GM18868 (cell line): ENCODE results near the gene API5.
"Not testable (repeated sequence)": the region's sequence is repeated elsewhere in the genome, so short reads cannot be mapped to it uniquely, and the experiment has no call there.

Experiments
- ATAC-seq: cut with Tn5 transposase; IDR thresholded peaks from one replicate; pipeline ENCODE4 v1.9.1; 2021; ENCODE audit warnings: mild to moderate bottlenecking, moderate library complexity; ENCODE audit not compliant: unreplicated experiment

API5 gene

DNA sequence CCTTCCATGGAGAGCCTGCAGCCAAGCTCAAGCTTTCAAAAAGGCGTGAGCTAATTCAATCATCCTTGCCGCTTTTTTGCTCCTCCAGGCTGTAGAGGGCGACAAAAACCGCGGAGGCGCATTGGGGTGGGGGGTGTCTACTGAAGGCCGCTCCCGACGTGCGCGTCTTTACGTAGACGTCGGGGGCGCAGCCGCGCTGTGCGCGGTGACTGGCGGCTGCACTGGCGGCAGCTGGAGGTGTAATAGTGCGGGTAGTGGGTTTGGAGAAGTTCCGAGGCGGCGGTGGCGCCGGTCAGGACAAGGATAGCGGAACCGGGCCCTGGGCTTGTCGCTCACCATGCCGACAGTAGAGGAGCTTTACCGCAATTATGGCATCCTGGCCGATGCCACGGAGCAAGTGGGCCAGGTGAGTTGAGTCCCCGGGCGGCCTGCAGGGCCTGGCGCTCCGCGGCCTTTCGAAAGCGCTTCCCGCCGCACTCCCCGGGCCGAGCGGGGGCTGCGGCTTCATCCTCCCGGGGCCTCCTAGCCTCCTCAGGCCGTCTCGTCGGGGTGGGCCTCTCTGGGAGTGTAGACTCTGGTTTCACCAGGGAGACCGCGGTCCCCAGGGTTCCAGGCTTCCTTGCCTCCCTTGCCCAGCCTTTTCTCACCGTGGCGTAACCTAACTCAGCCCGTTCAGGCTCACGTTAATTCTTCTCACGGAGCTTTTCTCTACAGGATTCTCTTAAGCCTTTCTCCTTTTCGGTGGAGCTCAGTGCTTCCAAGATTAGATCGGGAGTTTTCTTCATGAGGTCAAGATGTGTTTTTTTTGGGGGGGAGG lies at the start of gene API5:
API5 (plus strand) TSS at position 206 of the 817 bp plus-strand sequence; CDS start at position 338, 132 bp downstream.
- ATAC-seq, result peak; percentile 98

DNA sequence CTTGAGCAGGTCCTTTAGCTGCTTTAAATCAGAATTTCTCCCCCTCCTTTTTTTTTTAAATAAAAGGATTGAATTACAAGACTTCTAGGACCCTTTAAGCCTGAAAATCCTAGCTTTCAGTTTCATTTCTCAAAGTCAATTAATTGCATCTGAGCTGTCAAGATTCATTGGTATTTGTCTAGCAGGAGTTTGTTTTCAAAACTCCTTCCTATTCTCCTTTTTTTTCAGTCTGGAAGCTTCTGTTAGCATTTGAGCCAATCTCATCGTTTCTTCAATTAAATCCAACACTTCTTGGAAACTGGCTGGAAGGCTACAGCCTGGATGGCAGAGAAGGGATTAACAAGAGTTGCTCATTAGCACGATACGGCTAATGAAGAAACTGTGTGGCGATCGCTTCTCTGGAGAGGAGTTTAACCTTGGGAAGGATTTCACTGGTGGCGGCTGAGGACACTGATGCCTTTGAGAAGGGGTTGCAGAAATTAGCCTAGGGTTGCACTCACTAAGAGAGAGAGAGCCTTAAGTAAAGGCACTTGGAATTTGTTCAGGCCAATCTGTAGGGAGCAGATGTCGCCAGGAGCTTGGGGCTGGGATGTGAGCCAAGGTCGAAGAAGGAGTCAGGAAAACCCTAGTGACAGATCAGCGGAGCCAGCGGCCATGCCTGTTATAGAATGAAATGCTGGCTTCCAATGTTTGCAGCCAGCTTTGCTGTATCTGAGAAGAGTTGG lies 43.8 kb upstream of the API5 start:
- ATAC-seq, result no peak

DNA sequence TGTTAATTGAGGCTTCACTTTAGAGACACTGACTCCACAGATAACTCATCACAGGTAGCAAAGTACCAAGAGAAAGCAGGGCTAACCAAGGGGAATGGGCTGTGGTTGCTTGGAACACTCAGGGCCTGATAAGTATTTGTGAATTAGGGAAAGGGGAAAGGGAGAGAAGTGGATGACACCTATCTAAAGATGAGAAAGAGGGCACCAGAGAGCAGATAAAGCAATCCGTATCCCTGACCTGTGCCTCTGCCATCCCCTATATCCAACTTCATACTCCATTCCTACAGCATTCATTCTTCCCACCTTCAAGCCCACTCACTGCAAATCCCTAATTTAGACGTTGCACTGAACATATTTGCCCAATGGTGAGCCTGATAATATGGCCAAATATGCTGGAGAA lies 43.0 kb upstream of the API5 start:
- ATAC-seq, result no peak

DNA sequence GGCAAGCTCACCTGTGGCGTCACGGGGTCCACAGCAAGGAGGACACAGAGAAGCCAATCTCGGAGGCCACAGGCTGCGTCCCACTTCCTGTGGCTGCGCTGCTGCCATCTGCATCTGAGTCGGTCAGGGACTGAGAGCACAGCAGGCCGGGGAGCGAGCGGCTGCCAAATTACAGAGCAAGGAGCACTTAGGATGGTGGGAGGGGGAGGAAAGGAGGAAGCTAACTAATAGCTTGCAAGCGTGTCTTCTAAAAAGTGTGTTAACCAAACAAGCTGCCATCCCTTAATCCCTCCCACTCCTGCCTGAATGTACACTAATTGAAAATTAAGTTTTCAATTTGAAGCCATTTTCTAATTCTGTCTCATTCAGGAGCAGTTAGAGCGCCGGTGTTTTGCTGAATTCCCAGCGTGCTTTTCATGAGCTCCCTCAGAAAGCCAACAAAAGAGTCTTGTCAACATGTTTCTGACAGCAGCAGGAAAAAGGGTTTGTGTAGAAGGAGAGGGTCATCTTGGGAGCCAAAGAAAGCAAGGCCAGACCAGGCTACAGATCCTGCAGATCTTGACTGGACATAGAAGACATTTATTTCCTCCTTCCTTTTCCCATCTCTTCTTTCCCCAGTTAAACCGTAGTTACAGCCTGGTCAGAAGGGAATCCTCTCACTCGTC lies 42.4 kb upstream of the API5 start:
- no peak for ATAC-seq

DNA sequence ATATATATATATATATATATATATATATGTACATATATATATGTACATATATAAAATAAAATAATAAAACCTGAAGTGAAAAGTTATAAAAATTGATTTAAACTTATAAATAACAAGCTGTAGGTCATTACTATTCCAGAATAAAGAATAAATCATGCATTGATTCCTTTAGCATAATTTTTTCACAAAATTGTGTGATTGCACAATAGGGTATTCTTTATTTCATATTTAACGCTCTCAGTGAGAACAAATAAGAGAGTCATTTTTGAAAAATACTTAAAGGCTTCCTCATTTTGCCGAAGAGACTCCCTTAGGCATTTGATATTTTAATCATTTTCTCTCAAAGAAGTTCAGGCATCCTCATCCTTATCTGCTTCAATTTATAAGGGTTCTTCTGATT lies 41.3 kb upstream of the API5 start:
- ATAC-seq, result no peak

DNA sequence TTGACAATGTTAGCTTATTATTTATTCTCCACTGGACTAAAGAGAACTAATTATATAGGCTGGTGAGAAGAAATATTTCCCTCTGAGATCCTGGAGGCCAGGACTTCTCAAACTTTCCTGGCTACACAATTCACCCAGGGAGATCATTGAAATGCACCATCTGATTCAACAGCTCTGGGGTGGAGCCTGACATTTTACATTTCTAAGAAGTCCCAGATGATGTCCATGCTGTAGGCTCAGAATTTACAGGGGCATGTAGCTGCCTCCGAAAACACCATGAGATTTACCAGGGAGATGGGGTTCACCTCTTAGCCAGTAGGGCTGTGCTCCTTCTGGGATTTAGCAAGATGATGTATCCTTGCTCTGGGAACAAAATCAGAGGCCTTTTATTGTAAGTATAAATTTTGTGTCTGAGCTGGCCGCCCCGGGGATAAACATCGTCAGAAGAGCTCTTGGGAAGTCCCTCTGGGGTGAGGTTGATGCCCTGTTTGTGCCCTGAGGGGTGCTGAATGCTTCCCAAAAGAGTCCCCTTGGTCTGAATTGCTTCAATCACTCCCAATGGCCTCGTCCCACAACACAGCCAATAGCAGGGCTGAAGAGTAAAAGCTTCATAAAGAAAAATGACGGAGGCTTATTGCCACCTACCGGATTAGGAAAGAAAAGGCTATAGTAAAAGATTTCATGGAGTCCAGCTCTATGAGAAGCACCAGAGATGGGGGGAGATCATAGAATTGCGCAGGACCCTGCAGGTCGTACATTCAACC lies 33.4 kb upstream of the API5 start:
- peak; percentile 72 for ATAC-seq

DNA sequence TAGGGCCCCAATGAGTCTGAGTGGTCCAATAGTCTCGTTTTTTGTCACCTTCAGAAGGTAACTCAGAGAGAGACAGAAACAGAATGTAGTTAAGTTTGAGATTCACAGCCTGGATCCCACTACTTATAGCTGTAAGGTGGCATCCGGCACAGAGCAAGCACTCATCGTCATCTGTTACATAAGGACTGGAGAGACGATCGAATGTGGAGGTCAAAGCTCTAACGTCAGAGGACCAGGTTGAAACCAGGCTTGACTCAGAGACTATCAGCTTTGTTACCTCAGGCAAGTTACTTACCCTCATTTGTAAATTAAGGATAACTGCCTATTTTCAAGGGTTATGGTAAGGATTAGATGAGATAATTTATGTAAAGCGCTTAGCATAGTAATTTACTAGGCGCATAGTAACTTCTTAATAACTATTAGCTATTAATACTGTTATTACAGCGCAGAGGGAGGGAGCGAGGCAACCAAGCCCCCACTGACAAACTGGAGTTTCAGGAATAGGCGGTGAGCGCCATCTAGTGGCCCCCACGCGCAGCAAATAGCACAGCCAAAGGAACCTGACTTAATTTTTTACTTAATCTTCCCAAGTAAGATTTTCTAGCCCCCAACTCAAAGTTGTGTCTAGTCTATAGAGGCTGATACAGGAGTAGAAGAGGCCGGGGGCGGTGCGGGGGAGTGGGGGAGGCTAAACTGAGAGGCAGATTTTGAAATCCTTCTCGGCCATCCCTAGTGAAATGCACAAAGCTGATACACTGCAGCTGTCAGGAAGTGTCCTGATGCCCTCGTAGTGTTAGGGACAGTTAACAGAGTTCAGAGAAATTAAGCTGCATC lies 29.0 kb upstream of the API5 start:
- peak; percentile 72 for ATAC-seq

DNA sequence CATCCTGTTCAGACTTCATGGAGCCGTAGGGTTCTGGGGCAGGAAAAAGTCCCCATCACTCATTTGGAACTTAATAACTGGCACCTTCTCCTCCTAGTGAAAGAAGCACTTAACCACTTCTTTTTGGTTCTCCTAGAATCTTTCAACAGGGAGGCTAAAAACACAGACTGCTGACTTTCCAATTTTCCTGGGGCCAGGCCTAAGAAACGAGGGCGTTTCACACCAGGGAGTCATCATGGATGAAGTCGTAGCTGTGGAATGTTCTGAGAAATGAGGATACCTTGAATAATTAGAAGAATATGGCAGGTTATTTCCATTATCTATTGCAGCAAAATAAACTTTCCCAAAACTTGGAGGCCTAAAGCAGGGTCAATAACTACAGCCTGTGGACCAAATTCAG lies 26.0 kb upstream of the API5 start:
- no peak for ATAC-seq

DNA sequence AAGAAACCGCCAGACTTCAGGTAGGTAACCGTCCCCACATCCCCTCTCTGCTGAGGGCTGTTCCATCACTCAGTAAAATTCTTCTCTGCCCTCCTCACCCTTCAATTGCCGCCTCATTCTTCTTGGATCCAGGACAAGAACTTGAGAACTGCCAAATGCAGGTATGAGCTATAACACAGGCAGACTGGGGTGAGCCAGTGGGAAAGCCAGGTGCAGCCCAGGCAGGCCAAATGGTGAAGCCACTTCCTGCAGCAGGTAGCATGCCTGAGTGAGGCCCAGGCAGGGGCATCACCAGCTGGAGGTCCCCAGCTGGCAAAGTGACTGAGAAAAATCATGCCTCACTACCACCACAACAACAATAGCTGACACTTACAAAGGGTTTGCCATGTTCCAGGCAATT lies 22.4 kb upstream of the API5 start:
- no peak for ATAC-seq

DNA sequence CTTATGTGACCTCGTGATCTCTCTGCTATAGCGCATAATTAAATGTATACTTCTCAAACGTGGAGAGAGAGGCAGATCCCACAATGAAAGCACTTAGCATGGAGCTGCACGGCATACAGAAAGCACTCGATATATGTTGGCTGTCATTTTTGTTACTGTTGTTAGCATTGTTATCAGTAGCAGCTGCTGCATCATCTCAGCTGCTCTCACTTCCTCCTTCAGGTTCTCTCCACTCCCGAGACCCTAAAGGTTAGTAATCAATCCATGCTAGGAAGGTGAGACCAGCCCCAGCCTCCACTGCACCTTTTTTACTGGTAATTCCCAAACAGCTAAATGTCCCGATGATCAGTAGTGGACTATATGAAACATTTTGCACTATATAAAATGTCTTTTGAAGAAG lies 13.4 kb upstream of the API5 start:
- no peak for ATAC-seq

DNA sequence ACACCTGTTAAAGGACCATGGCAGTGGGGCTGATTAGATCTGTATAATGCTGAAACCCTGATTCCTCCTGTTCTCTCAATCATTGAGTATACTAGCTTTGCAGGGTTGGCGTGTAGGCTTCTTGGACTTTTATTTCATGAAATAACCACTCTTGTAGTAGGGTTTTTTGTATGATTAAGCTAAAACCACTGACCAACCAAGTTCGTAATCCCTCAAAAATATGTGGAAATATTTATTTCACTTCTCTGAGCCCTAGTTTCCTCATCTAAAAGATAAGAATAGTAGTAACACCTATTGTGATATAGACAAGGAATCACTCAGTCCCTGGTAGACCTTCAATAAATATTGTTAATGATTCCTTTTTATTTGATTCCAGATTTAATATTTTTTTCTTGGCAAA lies 4.2 kb downstream of the API5 start:
- ATAC-seq, result no peak

DNA sequence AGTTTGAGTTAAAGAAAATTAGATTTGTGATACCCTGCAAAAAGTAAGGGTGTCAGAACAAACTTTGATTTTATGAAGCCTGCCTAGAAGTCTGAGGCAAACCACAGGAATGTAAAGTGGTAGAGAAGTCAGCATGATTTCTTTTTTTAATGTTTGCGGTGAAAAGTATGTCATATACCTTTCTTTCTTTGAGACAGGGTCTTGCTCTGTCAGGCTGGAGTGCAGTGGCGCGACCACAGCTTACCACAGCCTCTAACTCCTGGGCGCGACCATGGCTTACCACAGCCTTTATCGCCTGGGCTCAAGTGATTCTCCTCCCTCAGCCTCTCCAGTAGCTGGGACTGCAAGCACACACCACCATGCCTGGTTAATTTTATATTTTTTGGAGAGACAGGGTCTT lies 4.7 kb downstream of the API5 start:
- ATAC-seq, result peak; percentile 12

DNA sequence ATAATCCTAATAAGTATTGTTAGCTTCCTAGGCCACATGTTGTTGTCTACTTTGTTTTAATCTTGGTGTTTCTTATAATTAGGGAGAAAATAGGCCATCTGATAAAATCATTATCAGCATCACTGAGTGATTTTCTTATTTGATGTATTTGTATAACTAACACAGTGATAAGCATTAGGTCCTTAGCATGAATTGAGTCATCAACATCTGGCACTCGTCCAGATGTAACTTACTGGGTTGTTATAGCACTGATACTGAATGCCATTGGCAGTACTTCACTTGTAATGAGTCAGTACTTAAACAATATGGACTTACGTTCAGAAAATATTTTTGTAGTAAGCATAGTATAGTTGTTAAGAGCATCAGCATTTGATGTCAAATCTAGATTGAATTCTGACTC lies 16.2 kb downstream of the API5 start:
- no peak for ATAC-seq

DNA sequence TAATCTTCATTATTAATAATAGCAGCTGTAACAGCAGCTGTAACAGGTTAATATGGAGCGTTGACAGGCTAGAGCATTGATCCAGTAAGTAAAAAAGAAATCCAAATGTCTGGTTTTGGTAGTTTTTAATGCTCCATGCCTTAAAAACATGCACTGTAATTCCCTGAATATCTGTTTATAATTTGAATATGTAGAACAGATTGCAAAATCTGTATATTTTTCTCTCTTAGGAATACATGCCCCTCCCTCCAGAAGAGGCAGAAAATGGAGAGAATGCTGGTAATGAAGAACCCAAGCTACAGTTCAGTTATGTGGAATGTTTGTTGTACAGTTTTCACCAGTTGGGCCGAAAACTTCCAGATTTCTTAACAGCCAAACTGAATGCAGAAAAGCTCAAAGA lies 16.7 kb downstream of the API5 start:
- ATAC-seq, result no peak

DNA sequence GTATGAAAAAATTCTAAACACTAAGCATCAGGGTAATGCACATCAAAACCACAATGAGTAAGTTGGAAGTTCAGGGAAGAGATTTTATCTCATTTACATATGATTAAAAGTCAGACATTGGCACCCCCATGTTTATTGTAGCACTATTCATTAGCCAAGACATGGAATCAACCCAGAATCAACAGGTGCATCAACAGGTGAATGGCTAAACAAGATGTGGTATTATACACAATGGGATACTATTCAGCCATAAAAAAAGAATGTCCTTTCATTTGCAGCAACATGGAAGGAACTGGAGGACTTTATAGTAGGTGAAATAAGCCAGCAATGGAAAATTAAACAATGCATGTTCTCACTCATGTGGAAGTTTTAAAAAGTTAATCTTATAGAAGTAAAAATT lies 29.4 kb downstream of the API5 start:
- ATAC-seq, result no peak

DNA sequence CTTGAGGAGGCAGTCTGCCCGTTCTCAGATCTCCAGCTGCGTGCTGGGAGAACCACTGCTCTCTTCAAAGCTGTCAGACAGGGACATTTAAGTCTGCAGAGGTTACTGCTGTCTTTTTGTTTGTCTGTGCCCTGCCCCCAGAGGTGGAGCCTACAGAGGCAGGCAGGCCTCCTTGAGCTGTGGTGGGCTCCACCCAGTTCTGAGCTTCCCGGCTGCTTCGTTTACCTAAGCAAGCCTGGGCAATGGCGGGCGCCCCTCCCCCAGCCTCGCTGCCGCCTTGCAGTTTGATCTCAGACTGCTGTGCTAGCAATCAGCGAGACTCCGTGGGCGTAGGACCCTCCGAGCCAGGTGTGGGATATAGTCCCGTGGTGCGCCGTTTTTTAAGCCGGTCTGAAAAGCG lies 39.6 kb downstream of the API5 start:
- ATAC-seq, result not testable (repeated sequence)

DNA sequence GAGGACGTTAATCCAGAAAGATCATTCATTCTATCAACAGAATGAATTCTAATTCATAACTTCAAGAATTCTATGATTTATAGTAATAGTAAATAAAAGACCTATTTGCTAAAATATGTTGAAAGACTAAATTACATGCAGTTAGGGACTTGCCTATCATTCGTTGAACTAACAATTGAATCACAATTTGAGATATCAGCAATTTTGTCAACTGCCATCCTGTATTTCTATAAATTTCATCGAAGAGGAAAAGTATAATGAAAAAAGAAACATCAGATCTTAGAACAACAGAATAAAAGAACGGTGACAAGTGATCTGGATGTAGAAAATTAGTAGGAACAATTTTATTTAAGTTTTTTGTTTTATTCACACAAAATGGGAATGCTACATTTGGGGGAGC lies 42.5 kb downstream of the API5 start:
- no peak for ATAC-seq

DNA sequence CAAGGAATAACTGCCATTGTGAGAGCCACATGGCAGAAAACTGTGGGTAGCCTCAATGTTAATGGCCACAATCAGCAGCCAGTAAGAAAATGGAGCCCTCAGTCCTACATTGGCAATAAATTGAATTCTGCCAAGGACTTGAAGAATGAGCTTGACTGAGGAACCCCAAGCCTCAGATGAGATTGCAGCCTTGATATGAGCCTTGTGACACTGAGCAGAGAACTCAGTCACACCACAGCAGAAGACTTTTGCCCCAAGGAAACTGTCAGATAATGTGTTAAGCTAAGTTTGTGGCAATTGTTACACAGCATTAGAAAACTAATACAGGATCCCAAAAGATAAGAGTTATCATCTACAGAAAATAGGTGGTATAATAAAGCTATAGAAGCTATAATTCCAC lies 44.5 kb downstream of the API5 start:
- no peak for ATAC-seq

DNA sequence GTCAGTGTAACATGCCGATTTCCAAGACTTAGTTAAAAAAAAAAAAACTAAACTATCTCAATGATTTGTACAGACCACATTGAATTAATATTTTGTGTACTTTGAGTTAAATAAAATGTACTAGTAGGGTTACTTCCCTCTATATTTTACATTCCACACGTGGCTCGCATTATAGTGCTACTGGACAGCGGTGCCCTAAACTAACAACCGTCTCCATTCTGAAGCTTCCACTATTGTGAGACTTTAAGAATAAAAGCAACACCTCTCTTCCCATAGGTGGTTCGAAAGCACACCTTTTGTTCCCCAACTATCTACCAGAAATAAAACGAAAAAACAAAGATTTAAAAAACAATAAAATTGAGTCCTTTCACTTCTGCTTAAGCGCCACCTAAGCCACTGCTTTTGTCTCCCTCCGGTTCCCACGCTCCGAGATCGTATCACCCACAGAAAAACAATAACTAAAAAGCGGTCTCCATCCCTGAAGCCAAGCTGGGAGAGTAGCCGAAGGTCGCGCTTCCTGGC lies 46.5 kb downstream of the API5 start:
- no peak for ATAC-seq

DNA sequence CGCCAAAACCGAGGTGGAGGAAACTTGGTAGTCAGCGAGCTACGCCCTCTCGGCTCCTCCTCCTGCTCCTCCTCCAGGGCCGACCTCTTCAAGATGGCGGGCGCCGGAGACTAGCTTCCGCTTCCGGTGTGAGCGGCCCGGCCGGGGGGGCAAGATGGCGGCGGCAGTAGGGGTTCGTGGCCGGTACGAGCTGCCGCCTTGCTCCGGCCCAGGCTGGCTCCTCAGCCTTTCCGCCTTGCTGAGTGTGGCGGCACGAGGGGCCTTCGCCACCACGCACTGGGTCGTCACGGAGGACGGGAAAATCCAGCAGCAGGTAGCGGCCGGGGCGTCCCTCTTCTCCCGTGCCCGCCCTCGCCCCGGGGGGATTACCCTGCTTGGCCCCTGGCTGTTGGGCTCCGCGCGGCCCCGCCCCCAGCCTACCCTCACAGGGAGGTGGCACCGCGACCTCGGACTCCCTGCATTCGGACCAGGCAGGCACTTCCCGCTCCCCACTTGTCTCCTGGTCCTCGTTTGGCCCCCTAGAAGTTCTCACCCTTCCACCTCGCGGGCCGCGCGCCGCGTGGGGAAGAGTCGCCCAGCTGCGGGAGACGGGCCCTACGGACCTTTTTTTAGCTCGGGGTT lies 47.1 kb downstream of the API5 start, which contains the start of gene TTC17:
TTC17 (plus strand) TSS at position 120 of the 621 bp plus-strand sequence; CDS start at position 155, 35 bp downstream.
- ATAC-seq, result peak; percentile 94
